Activated T-helper 1 cell treated with Interleukin-2 at 50 U/mL for 16 hours (primary cell): ENCODE measurements around the gene TNS3.

ENCODE experiments used
- DNase-seq: peaks from one replicate; pipeline ENCODE4 v3.0.0-alpha.2; 2020; ENCODE audit warnings: low read depth

Gene TNS3

GRCh38 chr7:47407136-47407535 lies 174.8 kb downstream of the TNS3 start:
- DNase-seq, result no peak

GRCh38 chr7:47406801-47407129 lies 175.1 kb downstream of the TNS3 start:
- DNase-seq, result no peak

- DNase-seq, result no peak
Measured at GRCh38 chr7:47405921-47406800, 175.8 kb downstream of the TNS3 start.

- no peak for DNase-seq
Measured at GRCh38 chr7:47405286-47405904, 176.5 kb downstream of the TNS3 start.

- DNase-seq, result no peak
Measured at GRCh38 chr7:47404010-47404409, 177.9 kb downstream of the TNS3 start.

GRCh38 chr7:47402941-47403866 lies 178.7 kb downstream of the TNS3 start:
- no peak for DNase-seq

- no peak for DNase-seq
Measured at GRCh38 chr7:47401611-47402570, 180.0 kb downstream of the TNS3 start.

- DNase-seq, result no peak
Measured at GRCh38 chr7:47400741-47401206, 181.1 kb downstream of the TNS3 start.

GRCh38 chr7:47400001-47400400 lies 181.9 kb downstream of the TNS3 start:
- DNase-seq, result no peak

- DNase-seq, result no peak
Measured at GRCh38 chr7:47394751-47395252, 187.1 kb downstream of the TNS3 start.

- no peak for DNase-seq
Measured at GRCh38 chr7:47394216-47394615, 187.7 kb downstream of the TNS3 start.

- no peak for DNase-seq
Measured at GRCh38 chr7:47393406-47393805, 188.5 kb downstream of the TNS3 start.

- DNase-seq, result no peak
Measured at GRCh38 chr7:47392241-47392759, 189.6 kb downstream of the TNS3 start.

- no peak for DNase-seq
Measured at GRCh38 chr7:47391726-47392125, 190.2 kb downstream of the TNS3 start.

- DNase-seq, result no peak
Measured at GRCh38 chr7:47390914-47391313, 191.0 kb downstream of the TNS3 start.

GRCh38 chr7:47389923-47390630 lies 191.8 kb downstream of the TNS3 start:
- DNase-seq, result no peak

- DNase-seq, result no peak
Measured at GRCh38 chr7:47389171-47389922, 192.6 kb downstream of the TNS3 start.

GRCh38 chr7:47387506-47387905 lies 194.4 kb downstream of the TNS3 start:
- no peak for DNase-seq

GRCh38 chr7:47386273-47386835 lies 195.6 kb downstream of the TNS3 start:
- no peak for DNase-seq
